ENCODE measurements around the gene FAM83G. TPM values are rescaled to one million over a fixed set of nuclear protein-coding genes. Genes with fewer than 3 reads are reported as not detected.

FAM83G gene
- total RNA-seq, 4 donors from 2014 or later, result 44.3 to 157 (median 71.3) TPM

- intact Hi-C loops (cut with DNase I), result no loop called here
- no peaks in the 10 kb centered on the region for H3K36me3 ChIP-seq
- TF ChIP-seq POLR2A (IDR thresholded peaks at IDR 0.05) (no peak), CTCF (IDR thresholded peaks at IDR 0.05) (no peak)
These were observed 44.3 kb downstream of the FAM83G start for GRCh38 chr17:18960241-18960665.

GRCh38 chr17:18959845-18960240, 44.7 kb downstream of the FAM83G start:
- intact Hi-C loops (cut with DNase I), result no loop called here

More at GRCh38 chr17:18960241-18960665, 44.3 kb downstream of the FAM83G start:
- H3K27me3 ChIP-seq, result no peaks in the 10 kb centered on the region
- no peak overlapping the region for H3K27ac ChIP-seq
- H3K9me3 ChIP-seq, result no peaks in the 10 kb centered on the region
- no peak overlapping the region for H3K4me3 ChIP-seq
- no peak for DNase-seq
- H3K4me1 ChIP-seq, result peaks cover 0 to 14% (median 11%) of the 10 kb centered on the region in 3 donors
- WGBS, 2 donors, result 75 to 92% methylated on average over 2 to 7 of the region's 15 CpGs

GRCh38 chr17:18959071-18959844, 45.3 kb downstream of the FAM83G start:
- Histone ChIP-seq H3K36me3 (no peaks in the 10 kb centered on the region), H3K4me1 (peaks cover 0 to 14% (median 11%) of the 10 kb centered on the region in 3 donors), H3K9me3 (no peaks in the 10 kb centered on the region), H3K27me3 (no peaks in the 10 kb centered on the region), H3K4me3 (no peak overlapping the region), H3K27ac (no peak overlapping the region)
- DNase-seq, result no peak
- no peak for TF ChIP-seq POLR2A (IDR thresholded peaks at IDR 0.05)
- TF ChIP-seq CTCF (IDR thresholded peaks at IDR 0.05), result no peak
- intact Hi-C loops (cut with DNase I), result no loop called here
- WGBS, 2 donors, result 89 to 93% methylated on average over 3 to 8 of the region's 22 CpGs

More at GRCh38 chr17:18959845-18960240, 44.7 kb downstream of the FAM83G start:
- WGBS, 2 donors, result 80 to 93% methylated on average over 4 of the region's 5 CpGs
- H3K4me3 ChIP-seq, result no peak overlapping the region
- peaks cover 0 to 14% (median 11%) of the 10 kb centered on the region in 3 donors for H3K4me1 ChIP-seq
- no peaks in the 10 kb centered on the region for H3K27me3 ChIP-seq
- TF ChIP-seq CTCF (IDR thresholded peaks at IDR 0.05) (no peak), POLR2A (IDR thresholded peaks at IDR 0.05) (no peak)
- no peaks in the 10 kb centered on the region for H3K36me3 ChIP-seq
- no peak for DNase-seq
- H3K27ac ChIP-seq, result no peak overlapping the region
- no peaks in the 10 kb centered on the region for H3K9me3 ChIP-seq

GRCh38 chr17:18958611-18959010, 46.0 kb downstream of the FAM83G start:
- intact Hi-C loops (cut with DNase I), result no loop called here
- H3K27ac ChIP-seq, result no peak overlapping the region
- no peaks in the 10 kb centered on the region for H3K27me3 ChIP-seq
- no peak overlapping the region for H3K4me3 ChIP-seq
- no peaks in the 10 kb centered on the region for H3K36me3 ChIP-seq
- no peak for TF ChIP-seq POLR2A (IDR thresholded peaks at IDR 0.05)
- TF ChIP-seq CTCF (IDR thresholded peaks at IDR 0.05), result no peak
- WGBS, 2 donors, result 70 to 87% methylated on average over 5 to 11 of the region's 11 CpGs
- DNase-seq, result no peak
- no peaks in the 10 kb centered on the region for H3K9me3 ChIP-seq
- H3K4me1 ChIP-seq, result peaks cover 0 to 14% (median 11%) of the 10 kb centered on the region in 3 donors

- Histone ChIP-seq H3K4me1 (peaks cover 0 to 14% (median 11%) of the 10 kb centered on the region in 3 donors), H3K27me3 (no peaks in the 10 kb centered on the region), H3K36me3 (no peaks in the 10 kb centered on the region), H3K4me3 (no peak overlapping the region), H3K27ac (no peak overlapping the region), H3K9me3 (no peaks in the 10 kb centered on the region)
- no peak for DNase-seq
- intact Hi-C loops (cut with DNase I), result no loop called here
- WGBS, 2 donors, result 85 to 86% methylated on average over 4 of the region's 4 CpGs
- no peak for TF ChIP-seq CTCF (IDR thresholded peaks at IDR 0.05)
- TF ChIP-seq POLR2A (IDR thresholded peaks at IDR 0.05), result no peak
These were observed 46.7 kb downstream of the FAM83G start for GRCh38 chr17:18957831-18958230.
